ENCODE data around the gene WWOX. TPM values are rescaled to one million over a fixed set of nuclear protein-coding genes. Genes with fewer than 3 reads are reported as not detected.

WWOX gene
- total RNA-seq, 1 experiment from 2014 or later: 15.6 TPM

- Mint-ChIP-seq H3K4me3 (no peak overlapping the region), H3K27ac (no peak overlapping the region), H3K36me3 (ENCODE audit: insufficient read depth in 1 of 3, low read depth in 3 of 3) (no peaks in the 10 kb centered on the region), H3K4me1 (peaks cover 35 to 48% of the 10 kb centered on the region in 2 experiments), H3K9me3 (no peaks in the 10 kb centered on the region), H3K27me3 (ENCODE audit: low read depth) (no peaks in the 10 kb centered on the region)
- H3K27me3 ChIP-seq (ENCODE audit: insufficient read depth, low read length): no peaks in the 10 kb centered on the region
- no peak for DNase-seq
- no peak overlapping the region for H3K18ac ChIP-seq (ENCODE audit: insufficient read length, low read depth, low read length)
- no peak overlapping the region for H3K23ac ChIP-seq (ENCODE audit: insufficient read length, low read depth, low read length)
- no peak overlapping the region for H2BK12ac ChIP-seq (ENCODE audit: insufficient read length, low read depth, low read length)
- no peak overlapping the region for H3K9ac ChIP-seq (ENCODE audit: extremely low read depth, insufficient read length, low read length)
- no peak overlapping the region for H2AK5ac ChIP-seq (ENCODE audit: insufficient read length, low read length)
- no peak overlapping the region for H3K14ac ChIP-seq (ENCODE audit: insufficient read depth, low read length)
- TF ChIP-seq, protein P1, sequence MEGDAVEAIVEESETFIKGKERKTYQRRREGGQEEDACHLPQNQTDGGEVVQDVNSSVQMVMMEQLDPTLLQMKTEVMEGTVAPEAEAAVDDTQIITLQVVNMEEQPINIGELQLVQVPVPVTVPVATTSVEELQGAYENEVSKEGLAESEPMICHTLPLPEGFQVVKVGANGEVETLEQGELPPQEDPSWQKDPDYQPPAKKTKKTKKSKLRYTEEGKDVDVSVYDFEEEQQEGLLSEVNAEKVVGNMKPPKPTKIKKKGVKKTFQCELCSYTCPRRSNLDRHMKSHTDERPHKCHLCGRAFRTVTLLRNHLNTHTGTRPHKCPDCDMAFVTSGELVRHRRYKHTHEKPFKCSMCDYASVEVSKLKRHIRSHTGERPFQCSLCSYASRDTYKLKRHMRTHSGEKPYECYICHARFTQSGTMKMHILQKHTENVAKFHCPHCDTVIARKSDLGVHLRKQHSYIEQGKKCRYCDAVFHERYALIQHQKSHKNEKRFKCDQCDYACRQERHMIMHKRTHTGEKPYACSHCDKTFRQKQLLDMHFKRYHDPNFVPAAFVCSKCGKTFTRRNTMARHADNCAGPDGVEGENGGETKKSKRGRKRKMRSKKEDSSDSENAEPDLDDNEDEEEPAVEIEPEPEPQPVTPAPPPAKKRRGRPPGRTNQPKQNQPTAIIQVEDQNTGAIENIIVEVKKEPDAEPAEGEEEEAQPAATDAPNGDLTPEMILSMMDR (conservative IDR thresholded peaks at IDR 0.05): no peak
- H3K27ac ChIP-seq (ENCODE audit: insufficient read length, low read depth, low read length): no peak overlapping the region
- no peak overlapping the region for H2BK5ac ChIP-seq (ENCODE audit: insufficient read length, low read length)
- WGBS (ENCODE audit: extremely low coverage, insufficient read length, low lambda C conversion rate): no CpG with 5 or more reads among the region's 4 CpGs
- no peaks in the 10 kb centered on the region for H3K79me1 ChIP-seq (ENCODE audit: insufficient read depth, low read depth, low read length, poor library complexity, severe bottlenecking)
- no peak overlapping the region for H4K8ac ChIP-seq (replicated peaks; ENCODE audit: insufficient read length, low read depth, low read length)
- H3K4me2 ChIP-seq (ENCODE audit: insufficient read depth, insufficient read length, low read length): no peak overlapping the region
- H3K79me2 ChIP-seq (ENCODE audit: insufficient read depth, low read length): no peaks in the 10 kb centered on the region
- H3K23me2 ChIP-seq (ENCODE audit: insufficient read length, low read depth, low read length, poor library complexity, severe bottlenecking): no peaks in the 10 kb centered on the region
- H2AFZ ChIP-seq (ENCODE audit: low read length): no peak overlapping the region
- H2BK120ac ChIP-seq (ENCODE audit: low read depth, low read length, poor library complexity, severe bottlenecking): no peak overlapping the region
- H3K56ac ChIP-seq (ENCODE audit: insufficient read length, low read depth, low read length): no peak overlapping the region
- no peak overlapping the region for H2BK15ac ChIP-seq (ENCODE audit: low read depth, low read length)
- no peak overlapping the region for H4K91ac ChIP-seq (ENCODE audit: insufficient read length, low read depth, low read length)
- H3K4me1 ChIP-seq (ENCODE audit: insufficient read depth, low read length): peaks cover 6% of the 10 kb centered on the region; the same call in 1 of the 2 replicates
- no peaks in the 10 kb centered on the region for H3K9me3 ChIP-seq (ENCODE audit: control insufficient read depth, low read depth, low read length)
- no peak overlapping the region for H3T11ph ChIP-seq (ENCODE audit: low read length)
- H2BK20ac ChIP-seq (ENCODE audit: low read depth, low read length, poor library complexity, severe bottlenecking): no peak overlapping the region
- no peak overlapping the region for H3K4ac ChIP-seq (ENCODE audit: low read depth, low read length)
- no peak overlapping the region for H4K5ac ChIP-seq (ENCODE audit: insufficient read length, low read depth, low read length)
- no peaks in the 10 kb centered on the region for H4K20me1 ChIP-seq (ENCODE audit: control insufficient read depth, insufficient read depth, insufficient read length)
Measured at GRCh38 chr16:79206889-79207288, 1107.4 kb downstream of the WWOX start.
